Sigmoid colon (tissue), 4 donors: ENCODE data around the gene NPHP4.

Experiments
- EP300 ChIP-seq, 4 donors: sonication (generic); formaldehyde crosslinking; IDR thresholded peaks; one replicate each; pipeline ENCODE4 v1.6.1; 2017; ENCODE audit warnings: antibody characterized with exemption in 4 of 4
- POLR2A ChIP-seq, 2 donors: fragments of 450-650 bp; IDR thresholded peaks; one replicate each; pipeline ENCODE4 v1.6.1; 2016; ENCODE audit warnings: antibody characterized with exemption in 2 of 2, mild to moderate bottlenecking in 2 of 2, moderate library complexity in 2 of 2
- POLR2AphosphoS5 ChIP-seq, 4 donors: sonication (generic); formaldehyde crosslinking; IDR thresholded peaks; one replicate each; pipeline ENCODE4 v1.6.1; 2017; ENCODE audit warnings: antibody characterized with exemption in 4 of 4
- TF ChIP-seq, protein P1 (sequence below), 4 experiments: fragments of 450-650 bp in 3 of 4; fragments of 200-600 bp in 1 of 4; IDR thresholded peaks; one replicate each; pipeline ENCODE4 v1.5.1; 2016 to 2019; ENCODE audit warnings: antibody characterized with exemption in 4 of 4, mild to moderate bottlenecking in 3 of 4, moderate library complexity in 2 of 4

GRCh38 chr1:5959087-5959486 is 33.1 kb downstream of the NPHP4 start:
- no peak for TF ChIP-seq EP300 (IDR thresholded peaks at IDR 0.05)
- TF ChIP-seq, protein P1, sequence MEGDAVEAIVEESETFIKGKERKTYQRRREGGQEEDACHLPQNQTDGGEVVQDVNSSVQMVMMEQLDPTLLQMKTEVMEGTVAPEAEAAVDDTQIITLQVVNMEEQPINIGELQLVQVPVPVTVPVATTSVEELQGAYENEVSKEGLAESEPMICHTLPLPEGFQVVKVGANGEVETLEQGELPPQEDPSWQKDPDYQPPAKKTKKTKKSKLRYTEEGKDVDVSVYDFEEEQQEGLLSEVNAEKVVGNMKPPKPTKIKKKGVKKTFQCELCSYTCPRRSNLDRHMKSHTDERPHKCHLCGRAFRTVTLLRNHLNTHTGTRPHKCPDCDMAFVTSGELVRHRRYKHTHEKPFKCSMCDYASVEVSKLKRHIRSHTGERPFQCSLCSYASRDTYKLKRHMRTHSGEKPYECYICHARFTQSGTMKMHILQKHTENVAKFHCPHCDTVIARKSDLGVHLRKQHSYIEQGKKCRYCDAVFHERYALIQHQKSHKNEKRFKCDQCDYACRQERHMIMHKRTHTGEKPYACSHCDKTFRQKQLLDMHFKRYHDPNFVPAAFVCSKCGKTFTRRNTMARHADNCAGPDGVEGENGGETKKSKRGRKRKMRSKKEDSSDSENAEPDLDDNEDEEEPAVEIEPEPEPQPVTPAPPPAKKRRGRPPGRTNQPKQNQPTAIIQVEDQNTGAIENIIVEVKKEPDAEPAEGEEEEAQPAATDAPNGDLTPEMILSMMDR (IDR thresholded peaks at IDR 0.05) = no peak
- TF ChIP-seq POLR2A (IDR thresholded peaks at IDR 0.05) = no peak
- TF ChIP-seq POLR2AphosphoS5 (IDR thresholded peaks at IDR 0.05) = no peak
